NCI-H82 treated with DMSO at 0.1 percent for 48 hours (cell line): ENCODE measurements around the gene MAP4.
"Not testable (repeated sequence)": the region's sequence is repeated elsewhere in the genome, so short reads cannot be mapped to it uniquely, and the experiment has no call there.

Experiments used
- DNase-seq: peaks from one replicate; lab custom pipeline; 2025; ENCODE audit not compliant: unreplicated experiment; lab: John Stamatoyannopoulos, UW

Gene MAP4

DNA sequence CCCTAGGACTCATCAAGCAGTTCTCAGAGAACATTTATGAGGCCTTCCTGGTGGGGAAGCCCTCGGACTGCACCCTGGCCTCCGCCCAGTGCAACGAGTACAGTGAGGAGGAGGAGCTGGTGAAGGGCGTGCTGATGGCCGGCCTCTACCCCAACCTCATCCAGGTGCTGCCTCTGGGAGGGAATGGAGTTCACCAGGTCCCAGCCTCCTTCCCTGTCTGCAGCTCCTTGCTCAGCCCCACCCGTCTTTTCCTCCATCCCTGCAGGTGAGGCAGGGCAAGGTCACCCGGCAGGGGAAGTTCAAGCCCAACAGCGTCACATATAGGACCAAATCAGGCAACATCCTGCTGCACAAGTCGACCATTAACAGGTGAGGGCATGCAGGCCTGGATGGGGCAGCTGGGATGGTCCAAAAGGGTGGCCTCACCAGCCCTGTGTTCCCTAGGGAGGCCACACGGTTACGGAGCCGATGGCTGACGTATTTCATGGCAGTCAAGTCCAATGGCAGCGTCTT lies 167.0 kb downstream of the MAP4 start:
- no peak for DNase-seq

- no peak for DNase-seq
These were observed 167.6 kb downstream of the MAP4 start for GRCh38 chr3:47848599-47849117.

- no peak for DNase-seq
These were observed 168.3 kb downstream of the MAP4 start for GRCh38 chr3:47847801-47848518.

GRCh38 chr3:47847260-47847659 lies 169.0 kb downstream of the MAP4 start:
- DNase-seq: no peak

GRCh38 chr3:47846880-47847248 lies 169.4 kb downstream of the MAP4 start:
- no peak for DNase-seq

DNA sequence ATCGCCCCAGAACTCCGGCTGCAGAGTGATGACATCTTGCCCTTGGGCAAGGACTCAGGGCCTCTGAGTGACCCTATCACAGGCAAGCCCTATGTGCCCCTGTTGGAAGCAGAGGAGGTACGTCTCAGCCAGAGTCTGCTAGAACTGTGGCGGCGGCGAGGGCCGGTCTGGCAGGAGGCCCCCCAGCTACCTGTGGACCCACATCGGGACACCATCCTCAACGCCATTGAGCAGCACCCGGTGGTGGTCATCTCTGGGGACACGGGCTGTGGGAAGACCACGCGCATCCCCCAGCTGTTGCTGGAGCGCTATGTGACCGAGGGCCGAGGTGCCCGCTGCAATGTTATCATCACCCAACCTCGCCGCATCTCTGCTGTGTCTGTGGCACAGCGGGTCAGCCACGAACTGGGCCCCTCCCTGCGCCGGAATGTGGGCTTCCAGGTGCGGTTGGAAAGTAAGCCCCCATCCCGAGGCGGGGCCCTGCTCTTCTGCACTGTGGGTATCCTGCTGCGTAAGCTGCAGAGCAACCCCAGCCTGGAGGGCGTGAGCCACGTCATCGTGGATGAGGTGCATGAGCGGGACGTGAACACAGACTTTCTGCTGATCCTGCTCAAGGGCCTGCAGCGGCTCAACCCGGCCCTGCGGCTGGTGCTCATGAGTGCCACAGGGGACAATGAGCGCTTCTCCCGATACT lies 169.9 kb downstream of the MAP4 start:
- DNase-seq: no peak

DNA sequence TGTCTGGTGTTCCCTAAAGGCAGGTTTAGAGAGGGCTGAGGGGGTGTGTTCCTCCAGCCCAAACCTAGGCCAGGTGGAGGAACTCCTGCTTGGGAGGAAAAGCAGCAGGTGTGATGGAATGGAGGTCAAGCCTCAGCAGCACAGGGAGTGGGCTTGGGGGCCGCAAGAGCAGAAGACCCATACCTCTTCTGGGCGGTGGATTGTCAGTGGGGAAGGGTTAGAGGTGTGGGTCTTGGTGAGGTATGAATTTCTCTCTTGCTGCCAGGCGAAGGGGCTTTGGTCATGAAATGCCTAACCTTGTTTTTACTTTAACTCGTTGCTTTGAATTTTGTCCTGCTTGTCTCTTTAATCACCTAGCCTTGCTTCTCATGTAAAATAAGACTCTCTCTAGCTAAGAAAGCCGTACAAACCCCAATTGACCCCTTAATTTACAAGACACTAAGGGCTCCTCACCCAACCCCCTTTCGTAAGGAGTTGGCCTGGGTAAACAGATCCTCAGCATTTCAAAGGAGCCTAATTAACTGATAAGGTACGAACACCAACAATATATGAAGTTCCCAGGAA lies 174.3 kb downstream of the MAP4 start:
- no peak for DNase-seq

DNA sequence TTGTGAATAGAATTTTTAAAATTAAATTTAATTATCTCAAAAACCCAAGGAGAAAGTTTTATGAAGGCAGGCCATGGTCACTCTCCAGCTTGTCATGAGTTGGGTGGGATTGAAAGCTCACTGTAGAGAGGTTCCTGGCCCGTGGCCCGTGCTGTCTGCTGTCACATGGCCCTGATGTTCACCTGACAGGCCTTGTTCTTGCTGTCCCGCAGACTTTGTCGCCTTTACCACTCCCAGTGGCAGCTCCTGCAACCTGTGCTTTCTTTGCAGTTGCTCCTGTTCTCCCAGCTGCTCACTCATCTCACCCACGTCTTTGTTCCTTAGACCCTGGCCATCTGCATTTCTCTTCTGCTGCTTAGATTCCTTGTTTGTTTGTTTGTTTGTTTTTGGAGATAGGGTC lies 177.7 kb downstream of the MAP4 start:
- no peak for DNase-seq

DNA sequence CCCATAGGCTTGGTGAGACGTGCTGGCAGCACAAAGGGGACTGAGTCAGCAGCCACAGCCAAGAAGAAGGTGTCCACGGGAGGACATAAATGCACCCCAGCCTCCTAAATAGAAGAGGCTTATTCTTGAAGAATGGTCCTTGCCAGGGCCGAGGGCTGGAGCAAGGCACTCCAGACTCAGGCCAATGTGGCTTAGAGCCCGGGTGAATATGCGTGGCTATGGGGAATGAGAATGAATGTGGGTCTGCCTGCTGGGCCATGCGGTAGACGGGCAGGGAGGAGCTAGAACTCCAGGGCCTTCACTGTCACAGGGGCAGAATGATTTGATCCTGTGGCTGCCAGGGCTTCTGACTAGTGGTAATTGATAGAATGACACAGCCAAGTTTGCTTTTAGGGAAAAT lies 179.2 kb downstream of the MAP4 start:
- no peak for DNase-seq

- not testable (repeated sequence) for DNase-seq
These were observed 186.7 kb downstream of the MAP4 start for GRCh38 chr3:47829482-47829881.

- no peak for DNase-seq
These were observed 190.6 kb downstream of the MAP4 start for GRCh38 chr3:47825590-47825989.

DNA sequence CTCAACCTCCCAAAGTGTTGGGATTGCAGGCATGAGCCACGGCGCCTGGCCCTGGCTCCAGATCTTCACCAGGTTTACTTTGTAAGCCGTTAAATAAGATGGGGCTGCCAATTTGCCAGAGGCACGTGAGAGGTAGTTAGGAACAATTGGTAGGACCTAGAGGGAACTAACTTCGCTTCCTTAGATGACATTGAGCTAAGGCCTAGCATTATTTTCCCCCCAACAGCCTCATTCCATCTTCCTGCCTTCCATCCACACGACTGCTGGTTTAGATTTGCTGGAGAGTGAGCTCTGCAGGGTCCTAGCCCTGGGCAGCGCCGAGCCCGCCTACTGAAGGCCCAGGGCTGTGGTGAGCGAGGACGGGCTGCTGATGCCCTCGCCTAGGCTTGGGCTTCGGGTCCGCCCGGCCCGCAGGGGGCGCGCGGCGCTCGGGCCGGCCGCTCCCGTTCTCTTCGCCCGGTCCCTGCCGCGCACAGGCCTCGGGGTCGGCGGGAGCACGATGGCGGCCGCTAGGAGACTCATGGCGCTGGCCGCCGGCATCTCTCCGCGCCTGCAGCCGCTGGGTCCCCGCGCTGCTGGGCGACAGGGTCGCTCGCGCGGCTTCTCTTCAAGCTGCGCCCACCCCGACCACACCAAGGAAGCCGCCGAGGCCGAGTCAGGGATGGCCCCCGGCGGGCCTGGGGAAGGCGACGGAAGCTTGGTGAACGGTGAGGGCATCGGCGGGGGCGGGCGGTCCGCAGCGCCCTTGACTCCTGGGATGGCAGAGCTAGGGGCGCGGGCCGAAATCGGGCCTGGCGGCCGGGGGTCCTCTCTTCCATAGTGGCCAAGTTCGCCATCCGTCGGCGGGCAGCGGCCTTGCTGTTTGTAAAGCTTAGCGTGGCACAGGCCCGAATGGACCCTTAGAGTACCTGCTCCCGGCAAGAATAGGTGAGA lies 191.4 kb downstream of the MAP4 start:
- peak; percentile 31 for DNase-seq

GRCh38 chr3:47817609-47818008 lies 198.6 kb downstream of the MAP4 start:
- no peak for DNase-seq

GRCh38 chr3:47813551-47814177 lies 202.6 kb downstream of the MAP4 start:
- no peak for DNase-seq

DNA sequence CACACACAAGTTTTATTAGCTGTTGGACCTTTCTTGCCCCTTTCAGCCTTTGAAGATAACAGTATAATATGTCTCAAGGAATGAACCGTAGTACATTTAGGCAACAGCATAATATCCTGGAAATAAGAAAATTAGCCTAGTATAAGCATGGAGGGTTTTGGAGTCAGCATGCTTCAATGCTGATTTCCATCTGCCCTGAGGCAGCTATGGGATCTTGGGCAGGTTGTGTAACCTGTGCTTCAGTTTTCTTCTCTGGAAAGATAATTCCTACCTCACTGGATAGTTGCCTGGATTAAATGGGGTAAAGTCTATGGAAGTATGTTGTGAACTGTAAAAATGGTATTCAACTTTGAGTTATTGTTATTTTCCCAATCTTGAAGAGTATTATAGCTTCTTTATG lies 211.6 kb downstream of the MAP4 start:
- DNase-seq: no peak

- no peak for DNase-seq
These were observed 212.7 kb downstream of the MAP4 start for GRCh38 chr3:47803480-47804025.

DNA sequence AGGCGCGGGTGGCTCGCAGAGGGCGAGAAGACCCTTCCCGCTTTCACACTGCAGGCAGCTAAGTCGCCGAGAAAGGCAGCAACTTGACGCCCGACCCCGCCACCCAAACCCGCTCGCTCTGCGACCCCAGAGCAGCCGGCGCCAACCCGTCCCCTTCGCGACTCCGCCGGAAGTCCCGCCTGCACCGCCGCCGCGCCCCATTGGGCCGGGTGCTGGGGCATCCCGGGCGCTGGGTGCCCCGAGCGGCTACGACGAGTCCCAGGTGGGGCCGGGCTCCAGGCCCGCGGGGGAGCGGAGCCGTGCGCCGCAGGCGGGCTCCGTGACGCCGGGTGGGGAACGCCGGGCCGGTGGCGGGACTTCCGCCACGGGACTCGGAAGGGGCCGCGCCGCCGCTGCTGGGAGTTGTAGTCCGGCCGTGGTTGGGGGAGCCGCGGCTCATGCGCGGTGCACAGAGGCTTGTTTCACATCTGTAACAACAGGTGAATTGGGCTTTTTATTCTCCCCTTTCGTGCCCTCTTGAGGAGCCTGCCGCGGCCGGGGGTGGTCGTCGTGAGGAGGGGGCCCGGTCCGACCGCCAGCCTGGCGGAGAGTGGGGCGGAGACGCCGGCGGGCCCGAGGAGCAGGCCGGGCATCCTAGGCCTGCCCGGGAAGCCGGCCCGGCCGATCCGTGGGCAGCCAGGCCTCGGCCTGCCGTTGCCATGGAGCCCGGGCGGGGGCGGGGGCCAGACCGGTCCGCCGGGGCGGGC lies 213.3 kb downstream of the MAP4 start, which contains the start of gene DHX30:
Gene DHX30 (plus strand): TSS at position 405 of the 746 bp plus-strand sequence. CDS start 7,546 bp downstream, outside the sequence.
- DNase-seq: peak; percentile 7
